GM19455 (cell line): ENCODE data around the gene ZNF644.

Experiments
- ATAC-seq: cut with Tn5 transposase; IDR thresholded peaks from one replicate; pipeline ENCODE4 v1.9.1; 2021; ENCODE audit not compliant: unreplicated experiment

Gene ZNF644

GRCh38 chr1:91022518-91022929, 689 bp upstream of the ZNF644 start:
- peak; percentile 3 for ATAC-seq

GRCh38 chr1:91020967-91021685, 709 bp downstream of the ZNF644 start:
- ATAC-seq, result peak; percentile 36

GRCh38 chr1:91020486-91020885, 1.3 kb downstream of the ZNF644 start:
- no peak for ATAC-seq

GRCh38 chr1:91018006-91018405, 3.8 kb downstream of the ZNF644 start:
- ATAC-seq, result no peak

GRCh38 chr1:91015794-91016550, 5.9 kb downstream of the ZNF644 start:
- no peak for ATAC-seq

GRCh38 chr1:91015358-91015780, 6.5 kb downstream of the ZNF644 start:
- no peak for ATAC-seq

GRCh38 chr1:91014475-91014874, 7.4 kb downstream of the ZNF644 start:
- no peak for ATAC-seq

- ATAC-seq, result no peak
These were observed 8.5 kb downstream of the ZNF644 start for GRCh38 chr1:91013302-91013701.

- ATAC-seq, result no peak
These were observed 9.6 kb downstream of the ZNF644 start for GRCh38 chr1:91012196-91012595.

GRCh38 chr1:91011726-91012125, 10.1 kb downstream of the ZNF644 start:
- ATAC-seq, result no peak

- ATAC-seq, result no peak
These were observed 14.0 kb downstream of the ZNF644 start for GRCh38 chr1:91007827-91008226.

- ATAC-seq, result no peak
These were observed 14.7 kb downstream of the ZNF644 start for GRCh38 chr1:91007092-91007491.

- no peak for ATAC-seq
These were observed 15.5 kb downstream of the ZNF644 start for GRCh38 chr1:91006113-91006908.

- ATAC-seq, result no peak
These were observed 16.6 kb downstream of the ZNF644 start for GRCh38 chr1:91005285-91005684.

GRCh38 chr1:91004145-91004544, 17.7 kb downstream of the ZNF644 start:
- ATAC-seq, result no peak

GRCh38 chr1:90996742-90997413, 25.0 kb downstream of the ZNF644 start:
- no peak for ATAC-seq

- no peak for ATAC-seq
These were observed 26.4 kb downstream of the ZNF644 start for GRCh38 chr1:90995311-90995894.

- ATAC-seq, result no peak
These were observed 27.4 kb downstream of the ZNF644 start for GRCh38 chr1:90994461-90994860.

GRCh38 chr1:90993245-90993644, 28.6 kb downstream of the ZNF644 start:
- no peak for ATAC-seq

- ATAC-seq, result no peak
These were observed 31.1 kb downstream of the ZNF644 start for GRCh38 chr1:90990779-90991178.

GRCh38 chr1:90989990-90990389, 31.8 kb downstream of the ZNF644 start:
- no peak for ATAC-seq
